DOHH2 (cell line): ENCODE measurements around the gene DMTF1.

Experiments used
- H3F3A ChIP-seq: fragments of 200-600 bp; sonication (generic), shearing (Covaris generic); 2 replicates; pipeline ENCODE4 v1.6.0; 2016; ENCODE audit warnings: antibody characterized with exemption, mild to moderate bottlenecking; ENCODE audit not compliant: control insufficient read depth, insufficient read depth
- H3K27ac ChIP-seq: fragments of 200-600 bp; sonication (generic); 2 replicates; pipeline ENCODE4 v1.5.1; 2014; ENCODE audit warnings: low read depth, mild to moderate bottlenecking, low read length, moderate library complexity
- H3K27me3 ChIP-seq: fragments of 200-600 bp; sonication (generic); 2 replicates; pipeline ENCODE4 v1.6.1; 2014; ENCODE audit warnings: mild to moderate bottlenecking, low read length, mixed read lengths; ENCODE audit not compliant: control insufficient read depth
- H3K36me3 ChIP-seq: fragments of 200-600 bp; sonication (generic); 2 replicates; pipeline ENCODE4 v1.6.1; 2014; ENCODE audit warnings: mild to moderate bottlenecking, low read length, moderate library complexity, mixed read lengths; ENCODE audit not compliant: control insufficient read depth
- H3K4me1 ChIP-seq: fragments of 200-600 bp; sonication (generic); 2 replicates; pipeline ENCODE4 v1.6.1; 2014; ENCODE audit warnings: mild to moderate bottlenecking, low read length, mixed read lengths; ENCODE audit not compliant: control insufficient read depth
- H3K4me2 ChIP-seq: fragments of 200-600 bp; sonication (generic); 2 replicates; pipeline ENCODE4 v1.6.0; 2014; ENCODE audit warnings: mild to moderate bottlenecking, low read length, moderate library complexity
- H3K4me3 ChIP-seq: fragments of 200-600 bp; sonication (generic); 2 replicates; pipeline ENCODE4 v1.5.1; 2014; ENCODE audit warnings: mild to moderate bottlenecking, low read length, mixed read lengths
- H3K79me2 ChIP-seq: fragments of 200-600 bp; sonication (generic); 2 replicates; pipeline ENCODE4 v1.6.1; 2014; ENCODE audit warnings: mild to moderate bottlenecking, low read length, mixed read lengths; ENCODE audit not compliant: control insufficient read depth
- H3K9me2 ChIP-seq: fragments of 200-600 bp; sonication (generic); replicated peaks from 2 replicates; pipeline ENCODE4 v1.6.1; 2014; ENCODE audit warnings: mild to moderate bottlenecking, low read length, mixed read lengths; ENCODE audit not compliant: control insufficient read depth
- H3K9me3 ChIP-seq: fragments of 200-600 bp; sonication (generic); 2 replicates; pipeline ENCODE4 v1.6.1; 2014; ENCODE audit warnings: antibody characterized with exemption, low read length, mixed read lengths; ENCODE audit not compliant: control insufficient read depth, insufficient read depth
- H4K20me1 ChIP-seq: fragments of 200-600 bp; sonication (generic); 2 replicates; pipeline ENCODE4 v1.6.0; 2014; ENCODE audit warnings: low read depth, mild to moderate bottlenecking, antibody characterized with exemption, low read length, moderate library complexity; ENCODE audit not compliant: control insufficient read depth, insufficient read depth
- EZH2phosphoT487 ChIP-seq: fragments of 200-600 bp; sonication (generic); IDR thresholded peaks from 2 replicates; pipeline ENCODE4 v1.6.1; 2017; ENCODE audit warnings: borderline replicate concordance, mild to moderate bottlenecking, antibody characterized with exemption, low read length, moderate library complexity, mixed read lengths
- TF ChIP-seq, protein P1 (sequence below): fragments of 200-600 bp; sonication (generic); IDR thresholded peaks from one replicate; pipeline ENCODE4 v1.5.1; 2014; ENCODE audit warnings: antibody characterized with exemption, mild to moderate bottlenecking, low read depth, low read length; ENCODE audit not compliant: poor library complexity, severe bottlenecking

Gene DMTF1

DNA sequence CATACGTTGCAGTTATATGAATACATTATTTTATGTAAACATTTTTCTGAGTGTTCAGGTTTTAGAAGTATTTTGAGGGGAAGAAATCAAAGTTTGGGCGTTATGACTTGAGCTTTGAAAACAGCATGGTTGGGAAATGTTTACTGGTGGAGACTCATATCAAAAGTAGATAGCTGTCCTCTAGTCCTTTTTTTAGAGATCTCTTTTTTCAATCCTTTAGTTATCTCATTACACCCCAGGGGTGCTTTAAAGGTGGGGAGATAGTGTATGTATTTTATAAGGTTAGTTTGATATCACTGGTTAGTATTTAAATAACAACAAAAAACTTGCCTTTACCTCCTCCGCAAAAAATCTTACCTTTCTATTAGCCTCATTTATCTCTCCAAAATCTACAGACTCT is 2.3 kb downstream of the DMTF1 start:
- Histone ChIP-seq H3K36me3 (peaks cover 70% of the 10 kb centered on the region), H3K27ac (peak overlapping the region; percentile 84), H3K9me3 (no peaks in the 10 kb centered on the region), H3K27me3 (no peaks in the 10 kb centered on the region), H3K79me2 (peaks cover 85% of the 10 kb centered on the region), H4K20me1 (peaks cover 51% of the 10 kb centered on the region), H3K9me2 (no peaks in the 10 kb centered on the region), H3F3A (peaks cover 33% of the 10 kb centered on the region), H3K4me1 (peaks cover 68% of the 10 kb centered on the region), H3K4me2 (peak overlapping the region; percentile 63), H3K4me3 (peak overlapping the region; percentile 84)
- TF ChIP-seq, protein P1, sequence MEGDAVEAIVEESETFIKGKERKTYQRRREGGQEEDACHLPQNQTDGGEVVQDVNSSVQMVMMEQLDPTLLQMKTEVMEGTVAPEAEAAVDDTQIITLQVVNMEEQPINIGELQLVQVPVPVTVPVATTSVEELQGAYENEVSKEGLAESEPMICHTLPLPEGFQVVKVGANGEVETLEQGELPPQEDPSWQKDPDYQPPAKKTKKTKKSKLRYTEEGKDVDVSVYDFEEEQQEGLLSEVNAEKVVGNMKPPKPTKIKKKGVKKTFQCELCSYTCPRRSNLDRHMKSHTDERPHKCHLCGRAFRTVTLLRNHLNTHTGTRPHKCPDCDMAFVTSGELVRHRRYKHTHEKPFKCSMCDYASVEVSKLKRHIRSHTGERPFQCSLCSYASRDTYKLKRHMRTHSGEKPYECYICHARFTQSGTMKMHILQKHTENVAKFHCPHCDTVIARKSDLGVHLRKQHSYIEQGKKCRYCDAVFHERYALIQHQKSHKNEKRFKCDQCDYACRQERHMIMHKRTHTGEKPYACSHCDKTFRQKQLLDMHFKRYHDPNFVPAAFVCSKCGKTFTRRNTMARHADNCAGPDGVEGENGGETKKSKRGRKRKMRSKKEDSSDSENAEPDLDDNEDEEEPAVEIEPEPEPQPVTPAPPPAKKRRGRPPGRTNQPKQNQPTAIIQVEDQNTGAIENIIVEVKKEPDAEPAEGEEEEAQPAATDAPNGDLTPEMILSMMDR = no peak
- TF ChIP-seq EZH2phosphoT487 = no peak

DNA sequence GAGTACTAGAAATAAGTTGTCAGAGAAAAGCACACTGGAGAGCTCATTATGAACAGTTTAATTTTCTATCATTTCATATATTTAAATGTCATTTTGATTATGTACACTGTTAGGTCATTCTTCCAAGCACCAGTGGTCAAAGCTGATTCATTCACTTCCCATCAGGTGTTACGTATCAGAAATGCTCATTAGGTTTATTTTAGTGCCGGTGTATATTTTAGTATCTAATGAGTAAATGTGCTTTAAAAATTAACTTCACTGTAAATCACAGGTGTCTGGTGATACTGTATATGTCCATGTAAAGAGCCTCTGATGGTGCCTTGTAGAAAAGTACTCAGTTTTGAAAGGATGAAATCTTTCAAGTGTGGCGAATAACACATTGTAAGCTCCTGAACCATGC is 3.5 kb downstream of the DMTF1 start:
- Histone ChIP-seq H3K79me2 (peaks cover 97% of the 10 kb centered on the region), H3K4me2 (peak overlapping the region; percentile 63), H3K4me3 (peak overlapping the region; percentile 84), H3K36me3 (peaks cover 80% of the 10 kb centered on the region), H4K20me1 (peaks cover 55% of the 10 kb centered on the region), H3K4me1 (peaks cover 67% of the 10 kb centered on the region), H3K27ac (peak overlapping the region; percentile 84), H3K27me3 (no peaks in the 10 kb centered on the region), H3K9me3 (no peaks in the 10 kb centered on the region), H3K9me2 (no peaks in the 10 kb centered on the region), H3F3A (peaks cover 28% of the 10 kb centered on the region)
- TF ChIP-seq, protein P1 = no peak
- no peak for TF ChIP-seq EZH2phosphoT487

DNA sequence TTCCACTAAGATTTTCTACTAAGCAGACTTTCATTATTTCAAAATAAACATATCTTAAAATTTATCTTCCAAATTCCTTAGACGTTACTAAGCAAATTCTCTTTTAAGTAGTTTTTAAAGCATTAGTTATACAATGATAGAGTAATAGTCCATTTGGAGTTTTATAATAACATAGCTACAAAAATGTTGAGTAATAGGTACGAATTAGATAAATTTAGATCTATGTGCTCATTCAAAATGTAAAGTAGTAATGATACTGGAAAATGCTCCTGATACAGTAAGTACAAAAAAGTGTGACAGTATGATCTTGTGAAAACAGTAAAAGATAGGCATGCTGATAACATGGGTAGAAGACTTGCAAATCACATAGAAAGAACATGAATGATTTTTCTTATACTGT is 4.5 kb downstream of the DMTF1 start:
- H3K27me3 ChIP-seq = no peaks in the 10 kb centered on the region
- H3K4me2 ChIP-seq = peak overlapping the region; percentile 63
- peaks cover 88% of the 10 kb centered on the region for H3K36me3 ChIP-seq
- peaks cover 55% of the 10 kb centered on the region for H4K20me1 ChIP-seq
- TF ChIP-seq, protein P1 = no peak
- TF ChIP-seq EZH2phosphoT487 = no peak
- peaks cover 60% of the 10 kb centered on the region for H3K4me1 ChIP-seq
- H3F3A ChIP-seq = peaks cover 28% of the 10 kb centered on the region
- H3K27ac ChIP-seq = peak overlapping the region; percentile 84
- no peaks in the 10 kb centered on the region for H3K9me3 ChIP-seq
- H3K79me2 ChIP-seq = peaks cover 99% of the 10 kb centered on the region
- no peaks in the 10 kb centered on the region for H3K9me2 ChIP-seq
- H3K4me3 ChIP-seq = peak overlapping the region; percentile 84
